GM12874 (cell line): ENCODE measurements around the gene SCAF1.

Source experiments
- TF ChIP-seq, protein P1 (sequence below): IDR thresholded peaks from 2 replicates; pipeline ENCODE4 v1.5.1; 2011; ENCODE audit warnings: low read depth, mild to moderate bottlenecking, control low read depth, low read length, moderate library complexity; ENCODE audit not compliant: insufficient read depth

The SCAF1 gene

DNA sequence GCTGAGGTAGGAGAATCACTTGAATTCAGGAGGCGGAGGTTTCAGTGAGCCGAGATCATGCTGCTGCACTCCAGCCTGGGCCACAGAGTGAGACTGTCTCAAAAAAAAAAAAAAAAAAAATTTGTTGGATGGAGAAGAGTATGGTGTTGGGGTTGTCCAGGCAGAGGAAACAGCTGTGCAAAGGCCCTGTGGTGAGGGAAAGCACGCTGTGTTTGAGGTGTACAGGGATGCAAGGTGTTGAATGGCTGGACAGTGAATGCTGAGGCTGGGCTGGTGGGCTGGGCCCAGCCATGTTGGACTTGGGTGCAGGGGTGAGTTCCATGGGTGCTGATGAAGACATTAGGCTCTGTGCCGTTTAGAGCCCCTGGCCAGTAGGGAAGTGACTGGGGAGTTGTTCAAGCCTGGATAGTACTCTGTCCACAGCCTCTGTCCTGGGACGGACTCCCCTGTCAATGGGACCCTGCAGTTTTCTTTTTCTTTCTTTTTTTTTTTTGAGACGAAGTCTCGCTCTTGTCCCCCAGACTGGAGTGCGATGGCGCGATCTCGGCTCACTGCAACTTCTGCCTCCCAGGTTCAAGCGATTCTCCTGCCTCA lies 32.4 kb upstream of the SCAF1 start:
- TF ChIP-seq, protein P1, sequence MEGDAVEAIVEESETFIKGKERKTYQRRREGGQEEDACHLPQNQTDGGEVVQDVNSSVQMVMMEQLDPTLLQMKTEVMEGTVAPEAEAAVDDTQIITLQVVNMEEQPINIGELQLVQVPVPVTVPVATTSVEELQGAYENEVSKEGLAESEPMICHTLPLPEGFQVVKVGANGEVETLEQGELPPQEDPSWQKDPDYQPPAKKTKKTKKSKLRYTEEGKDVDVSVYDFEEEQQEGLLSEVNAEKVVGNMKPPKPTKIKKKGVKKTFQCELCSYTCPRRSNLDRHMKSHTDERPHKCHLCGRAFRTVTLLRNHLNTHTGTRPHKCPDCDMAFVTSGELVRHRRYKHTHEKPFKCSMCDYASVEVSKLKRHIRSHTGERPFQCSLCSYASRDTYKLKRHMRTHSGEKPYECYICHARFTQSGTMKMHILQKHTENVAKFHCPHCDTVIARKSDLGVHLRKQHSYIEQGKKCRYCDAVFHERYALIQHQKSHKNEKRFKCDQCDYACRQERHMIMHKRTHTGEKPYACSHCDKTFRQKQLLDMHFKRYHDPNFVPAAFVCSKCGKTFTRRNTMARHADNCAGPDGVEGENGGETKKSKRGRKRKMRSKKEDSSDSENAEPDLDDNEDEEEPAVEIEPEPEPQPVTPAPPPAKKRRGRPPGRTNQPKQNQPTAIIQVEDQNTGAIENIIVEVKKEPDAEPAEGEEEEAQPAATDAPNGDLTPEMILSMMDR = no peak

DNA sequence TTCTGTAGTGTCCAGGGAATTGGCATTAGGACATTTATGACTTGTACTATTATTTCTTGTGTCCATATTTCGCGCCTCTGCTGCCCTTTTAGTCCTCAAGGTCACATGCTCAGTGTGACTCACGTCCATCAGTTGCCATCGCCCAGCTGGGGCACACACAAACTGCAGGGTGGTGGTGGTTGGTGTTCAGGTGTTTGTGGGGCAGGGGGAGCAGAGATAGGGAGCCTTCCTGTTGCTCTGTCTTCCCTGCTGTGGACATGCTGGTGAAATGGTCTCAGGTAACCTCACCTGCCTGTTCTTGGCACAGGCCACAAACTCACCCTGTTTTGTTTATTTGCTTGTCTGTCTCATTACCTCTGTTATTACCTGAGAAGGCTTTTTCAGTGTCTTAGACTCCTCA lies 28.6 kb upstream of the SCAF1 start:
- TF ChIP-seq, protein P1 = no peak

DNA sequence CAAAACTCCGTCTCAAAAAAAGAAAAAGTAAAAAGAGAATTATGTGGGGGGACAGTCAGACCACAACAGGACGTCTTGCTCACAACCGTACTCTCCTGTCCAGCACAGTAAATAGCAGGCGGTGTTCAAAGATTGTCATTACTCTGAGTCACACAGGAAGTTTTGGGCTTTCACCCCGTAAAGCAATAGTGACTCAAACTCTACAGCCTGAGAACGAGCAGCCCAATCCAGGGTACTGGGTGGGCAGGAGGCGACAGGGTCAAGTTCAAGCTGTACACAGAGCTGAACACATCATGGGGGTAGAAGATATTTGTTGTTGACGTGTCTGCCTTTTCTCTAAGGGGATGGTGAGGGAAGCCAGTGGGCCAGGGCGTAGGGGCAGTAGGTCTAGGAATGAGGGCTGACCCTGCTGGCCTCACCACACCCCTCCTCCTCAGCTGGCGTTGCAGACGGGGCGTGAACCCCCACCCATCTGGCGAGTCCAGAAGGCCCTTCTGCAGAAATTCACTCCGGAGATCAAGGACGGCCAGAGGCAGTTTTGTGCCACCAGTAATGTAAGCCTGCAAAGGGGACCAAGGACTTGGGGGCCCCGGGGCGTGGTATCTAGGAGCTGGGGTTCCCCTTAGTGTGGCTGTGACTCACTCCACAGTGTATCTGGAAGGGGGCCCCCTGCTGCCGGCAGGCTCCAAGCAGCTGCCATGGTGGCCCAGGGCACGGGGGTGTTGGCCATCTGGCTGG lies 27.7 kb upstream of the SCAF1 start:
- TF ChIP-seq, protein P1 = no peak

DNA sequence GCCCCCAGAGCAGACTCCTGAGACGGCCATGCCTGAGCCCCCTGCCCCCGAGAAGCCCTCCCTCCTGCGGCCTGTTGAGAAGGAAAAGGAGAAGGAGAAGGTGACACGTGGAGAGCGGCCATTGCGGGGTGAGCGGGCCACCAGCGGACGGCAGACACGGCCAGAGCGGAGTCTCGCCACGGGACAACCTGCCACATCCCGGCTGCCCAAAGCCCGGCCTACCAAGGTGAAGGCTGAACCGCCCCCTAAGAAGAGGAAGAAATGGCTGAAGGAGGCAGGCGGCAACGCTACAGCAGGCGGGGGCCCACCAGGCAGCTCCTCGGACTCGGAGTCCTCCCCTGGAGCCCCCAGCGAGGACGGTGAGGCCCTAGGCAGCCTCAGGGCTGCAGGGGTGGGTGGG lies 26.1 kb upstream of the SCAF1 start:
- TF ChIP-seq, protein P1 = no peak

DNA sequence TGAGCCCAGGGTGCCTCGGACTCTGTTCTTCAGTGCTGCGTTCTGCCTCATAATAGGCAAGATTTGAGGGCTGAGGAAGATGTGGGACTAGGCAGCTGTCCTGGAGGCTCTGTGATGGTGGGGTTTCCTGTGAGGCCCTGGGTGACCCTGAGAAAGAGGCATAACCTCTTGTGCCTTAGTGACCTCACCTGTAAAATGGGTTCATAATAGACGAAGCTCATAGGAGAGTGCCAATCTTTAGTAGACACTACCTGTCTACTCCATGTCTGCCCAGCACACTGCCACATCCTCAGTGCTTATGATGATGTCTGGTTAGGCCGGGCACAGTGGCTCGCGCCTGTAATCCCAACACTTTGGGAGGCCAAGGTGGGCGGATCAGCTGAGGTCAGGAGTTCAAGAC lies 25.5 kb upstream of the SCAF1 start:
- TF ChIP-seq, protein P1 = no peak

DNA sequence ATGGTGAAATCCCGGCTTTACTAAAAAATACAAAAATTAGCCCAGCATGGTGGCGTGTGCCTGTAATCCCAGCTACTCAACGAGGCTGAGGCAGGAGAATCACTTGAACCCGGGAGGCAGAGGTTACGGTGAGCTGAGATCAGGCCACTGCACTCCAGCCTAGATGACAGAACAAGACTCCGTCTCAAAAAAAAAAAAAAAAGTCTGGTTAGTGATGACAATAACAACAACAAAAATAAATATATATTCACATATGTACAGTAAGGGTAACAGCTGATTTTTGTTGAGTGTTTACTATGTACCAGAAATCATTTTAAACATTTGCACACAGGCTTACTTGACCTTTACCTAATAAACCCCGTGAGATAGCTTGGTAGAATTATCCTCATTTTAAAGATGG lies 25.1 kb upstream of the SCAF1 start:
- TF ChIP-seq, protein P1 = no peak

DNA sequence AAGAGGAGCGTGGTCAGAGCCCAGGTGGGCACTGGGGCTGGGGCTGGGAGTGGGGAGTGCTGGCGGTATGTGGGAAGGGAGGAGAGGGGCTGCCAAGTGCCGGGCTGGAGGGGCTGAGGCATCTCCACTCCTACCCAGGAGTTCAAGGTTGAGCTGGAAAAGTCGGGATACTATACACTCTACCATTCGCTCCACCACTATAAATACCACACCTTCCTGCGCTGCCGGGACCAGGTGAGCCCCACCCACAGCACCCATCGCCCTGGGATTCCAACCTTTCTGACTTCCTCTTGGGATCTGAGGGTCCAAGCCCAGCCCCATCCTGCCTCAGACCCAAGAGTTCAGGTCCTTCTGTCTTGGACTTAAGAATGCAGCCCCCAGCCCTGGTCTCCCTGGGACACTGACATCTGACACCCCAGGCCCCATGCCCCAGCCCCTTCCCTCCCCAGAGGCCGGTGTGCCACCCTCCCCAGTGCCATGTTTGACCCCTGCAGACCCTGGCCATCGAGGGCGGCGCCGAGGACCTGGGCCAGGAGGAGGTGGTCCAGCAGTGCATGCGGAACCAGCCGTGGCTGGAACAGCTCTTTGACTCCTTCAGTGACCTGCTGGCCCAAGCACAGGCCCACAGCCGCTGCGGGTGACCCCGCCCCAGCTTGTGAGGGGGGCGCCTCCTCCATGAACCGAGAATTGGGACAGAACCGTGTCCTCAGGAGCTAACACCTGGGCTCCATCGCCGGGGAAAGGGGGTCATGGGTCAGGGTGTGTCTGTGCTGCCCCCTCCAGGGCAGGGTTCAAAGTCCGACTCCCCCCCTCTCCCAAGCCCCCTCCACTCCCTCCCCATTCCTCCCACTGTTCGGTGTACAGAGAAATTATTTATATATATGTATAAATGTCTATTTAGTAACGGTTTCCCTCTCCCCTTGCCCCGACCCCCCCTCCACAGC lies 16.8 kb upstream of the SCAF1 start:
- TF ChIP-seq, protein P1 = no peak
